ENCODE measurements around the gene SLC2A5. TPM values are rescaled to one million over a fixed set of nuclear protein-coding genes. Genes with fewer than 3 reads are reported as not detected.

The SLC2A5 gene
- polyA plus RNA-seq, 3 donors, result 0.83 to 1.6 (median 1.3) TPM

DNA sequence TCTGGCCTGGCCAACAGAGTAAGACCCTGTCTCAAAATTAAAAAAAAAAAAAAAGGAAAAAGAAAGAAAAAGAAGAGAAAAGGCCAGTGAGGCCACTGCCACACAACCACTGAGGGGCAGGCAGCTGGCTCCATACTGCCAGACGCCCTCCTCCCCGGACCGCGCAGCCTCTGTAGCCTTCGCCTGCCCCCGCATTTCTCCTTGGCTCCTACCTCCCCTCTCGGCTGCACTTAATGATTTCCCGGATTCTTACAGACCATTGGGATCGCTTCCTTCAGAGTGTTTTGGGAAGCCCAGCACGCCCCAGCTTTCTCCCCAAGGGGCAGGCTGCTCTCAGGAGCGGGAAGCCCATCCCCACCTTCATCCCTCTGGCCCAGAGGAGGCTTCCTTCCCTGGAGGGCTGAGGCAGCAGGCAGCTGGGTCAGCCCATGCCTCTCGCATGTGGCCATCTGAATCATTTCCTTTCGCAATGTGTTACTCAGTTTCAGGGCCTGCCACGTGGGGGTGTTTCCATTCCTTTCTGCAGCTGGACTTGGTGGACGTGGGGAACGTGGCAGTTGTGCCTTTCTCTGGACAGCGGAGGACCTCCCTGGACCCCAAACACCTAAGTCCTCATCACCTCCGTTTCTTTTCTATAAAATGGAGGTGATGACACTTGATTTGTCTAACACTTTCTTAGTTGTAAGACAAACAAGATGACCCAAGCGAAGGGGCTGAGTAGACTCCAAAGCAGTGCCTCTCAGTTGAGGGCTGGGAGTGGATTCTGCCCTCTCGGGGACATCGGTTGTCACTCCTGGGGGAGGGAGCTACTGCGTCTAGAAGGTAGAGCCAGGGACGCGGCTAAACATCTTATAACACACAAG, 2.3 kb downstream of the SLC2A5 start:
- no peak for DNase-seq

- no peak for DNase-seq
Observed at GRCh38 chr1:9065213-9065751, 4.2 kb downstream of the SLC2A5 start.

DNA sequence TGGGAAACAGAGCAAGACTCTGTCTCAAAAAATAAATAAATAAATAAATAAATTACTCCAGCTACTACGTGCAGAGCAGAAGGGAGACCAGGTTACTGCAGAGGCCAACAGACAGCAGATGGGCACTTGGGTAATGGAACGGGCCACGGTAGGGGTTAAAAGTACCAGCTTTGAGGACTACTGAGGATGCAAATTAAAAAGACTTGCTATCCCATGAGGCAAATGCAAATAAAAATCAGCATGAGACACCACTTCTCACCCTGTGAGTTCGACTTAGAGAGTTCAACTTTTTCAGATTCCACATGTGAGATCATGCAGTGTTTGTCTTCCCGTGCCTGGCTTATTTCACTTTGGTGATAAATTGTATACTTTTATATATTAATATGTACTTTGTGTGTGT, 6.6 kb downstream of the SLC2A5 start:
- DNase-seq, result no peak

GRCh38 chr1:9062021-9062471, 7.4 kb downstream of the SLC2A5 start:
- DNase-seq, result no peak

DNA sequence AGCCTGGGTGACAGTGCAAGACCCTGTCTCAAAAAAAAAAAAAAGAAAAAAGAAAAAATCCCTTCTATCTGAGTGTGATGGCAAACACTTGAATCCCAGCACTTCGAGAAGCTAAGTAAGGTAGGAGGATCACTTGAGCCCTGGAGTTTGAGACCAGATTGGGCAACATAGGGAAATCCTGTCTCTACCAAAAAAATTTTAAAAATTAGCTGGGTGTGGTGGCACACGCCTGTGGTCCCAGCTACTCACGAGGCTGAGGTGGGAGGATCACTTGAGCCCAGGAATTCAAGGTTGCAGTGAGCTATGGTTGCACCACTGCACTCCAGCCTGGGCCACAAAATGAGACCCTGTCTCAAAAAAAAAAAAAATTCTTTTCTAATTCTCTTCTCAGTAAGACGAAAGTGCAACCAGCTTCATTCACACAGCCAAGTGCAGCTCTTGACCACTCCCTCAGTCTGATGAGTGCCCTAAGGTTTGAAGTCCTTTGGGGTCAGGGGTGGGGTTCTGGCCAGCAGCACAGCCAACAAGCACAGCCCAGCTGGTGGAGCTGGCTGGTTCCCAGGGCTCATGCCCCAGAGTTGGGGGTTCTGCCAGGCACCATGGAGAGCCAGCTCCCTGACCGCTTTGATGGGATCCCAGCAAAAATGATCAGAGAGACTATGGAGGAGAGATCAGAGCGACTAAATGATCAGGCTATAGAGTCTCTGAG, 8.0 kb downstream of the SLC2A5 start:
- no peak for DNase-seq

GRCh38 chr1:9059891-9060744, 9.3 kb downstream of the SLC2A5 start:
- no peak for DNase-seq

- DNase-seq, result no peak
Observed at GRCh38 chr1:9058465-9058864, 11.0 kb downstream of the SLC2A5 start.

GRCh38 chr1:9057851-9058250, 11.6 kb downstream of the SLC2A5 start:
- no peak for DNase-seq

DNA sequence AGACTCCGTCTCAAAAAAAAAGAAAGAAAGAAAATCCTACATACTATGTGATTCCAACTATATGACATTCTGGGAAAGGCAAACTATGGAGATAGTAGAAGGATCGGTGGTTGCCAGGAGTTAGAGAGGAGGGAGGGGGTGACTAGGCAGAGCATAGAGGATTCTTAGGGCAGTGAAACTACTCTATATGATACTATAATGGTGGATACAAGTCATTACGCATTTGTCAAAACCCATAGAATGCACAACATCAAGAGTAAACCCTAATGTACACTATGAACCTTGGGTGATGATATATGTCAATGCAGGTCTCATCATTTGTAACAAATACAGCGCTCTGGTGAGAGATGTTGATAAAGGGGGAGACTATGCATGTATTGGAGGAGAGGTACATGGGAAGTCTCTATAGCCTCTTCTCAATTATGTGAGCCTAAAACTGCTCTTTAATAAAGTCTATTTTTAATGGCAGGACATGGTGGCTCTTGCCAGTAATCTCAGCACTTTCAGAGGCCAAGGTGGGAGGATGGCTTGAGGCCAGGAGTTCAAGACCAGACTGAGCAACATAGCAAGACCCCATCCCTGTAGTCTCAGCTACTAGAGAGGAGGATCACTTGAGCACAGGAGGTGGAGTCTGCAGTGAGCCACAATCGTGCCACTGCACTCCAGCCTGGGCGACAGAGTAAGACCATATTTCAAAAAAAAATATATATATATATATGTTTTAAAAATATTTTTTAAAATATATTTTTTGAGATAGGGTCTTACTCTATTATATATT, 17.0 kb downstream of the SLC2A5 start:
- DNase-seq, result no peak

- no peak for DNase-seq
Observed at GRCh38 chr1:9051379-9051778, 18.1 kb downstream of the SLC2A5 start.

GRCh38 chr1:9050803-9051202, 18.6 kb downstream of the SLC2A5 start:
- DNase-seq, result no peak

GRCh38 chr1:9048551-9048950, 20.9 kb downstream of the SLC2A5 start:
- DNase-seq, result no peak

DNA sequence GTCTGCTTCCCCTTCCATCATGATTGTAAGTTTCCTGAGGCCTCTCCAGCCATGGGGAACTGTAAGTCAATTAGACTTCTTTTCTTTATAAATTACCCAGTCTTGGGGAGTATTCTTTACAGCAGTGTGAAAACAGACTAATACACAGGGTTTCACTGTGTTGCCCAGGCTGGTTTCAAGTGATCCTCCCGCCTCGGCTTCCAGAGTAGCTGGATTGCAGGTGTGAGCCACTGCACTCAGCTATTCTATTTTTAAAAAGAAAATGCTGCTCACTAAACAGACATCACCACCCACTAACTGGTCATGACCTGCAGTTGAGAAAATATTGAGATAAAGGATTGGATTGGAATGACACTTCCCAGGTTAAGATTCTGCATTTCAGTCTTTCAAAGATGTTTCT, 22.4 kb downstream of the SLC2A5 start:
- no peak for DNase-seq

DNA sequence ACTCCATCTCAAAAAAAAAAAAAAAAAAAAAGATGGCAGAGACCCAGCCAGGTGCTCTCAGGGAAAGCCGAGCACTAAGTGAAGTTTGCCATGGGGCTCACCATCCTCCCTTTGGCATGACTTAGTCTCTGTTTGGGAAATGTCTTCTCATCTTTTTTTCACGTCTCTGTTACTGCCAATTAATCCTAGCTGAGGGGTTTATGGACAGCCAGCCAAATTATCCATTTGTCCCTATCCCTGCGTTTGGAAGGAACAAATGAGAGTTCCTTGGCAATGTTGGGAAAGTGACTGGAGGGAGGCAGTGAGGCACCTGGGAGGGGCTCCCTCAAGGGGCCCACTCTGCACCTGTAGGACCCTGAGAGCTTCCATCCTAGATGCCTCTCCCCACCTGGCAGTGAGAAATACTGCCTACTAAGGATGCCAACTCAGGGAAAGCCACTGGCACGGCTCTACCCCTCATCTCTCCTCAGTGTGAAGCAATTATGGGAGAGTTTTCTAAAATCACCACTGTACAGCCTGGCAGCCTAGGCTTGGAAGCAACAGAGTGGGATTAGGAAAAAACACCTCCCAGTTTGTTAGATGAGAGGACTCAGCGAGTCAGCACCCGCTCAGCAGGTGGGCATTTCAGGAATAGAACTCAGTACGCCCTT, 23.4 kb downstream of the SLC2A5 start:
- no peak for DNase-seq

- DNase-seq, result no peak
Observed at GRCh38 chr1:9044236-9044635, 25.2 kb downstream of the SLC2A5 start.

GRCh38 chr1:9042272-9042671, 27.2 kb downstream of the SLC2A5 start:
- DNase-seq, result no peak

DNA sequence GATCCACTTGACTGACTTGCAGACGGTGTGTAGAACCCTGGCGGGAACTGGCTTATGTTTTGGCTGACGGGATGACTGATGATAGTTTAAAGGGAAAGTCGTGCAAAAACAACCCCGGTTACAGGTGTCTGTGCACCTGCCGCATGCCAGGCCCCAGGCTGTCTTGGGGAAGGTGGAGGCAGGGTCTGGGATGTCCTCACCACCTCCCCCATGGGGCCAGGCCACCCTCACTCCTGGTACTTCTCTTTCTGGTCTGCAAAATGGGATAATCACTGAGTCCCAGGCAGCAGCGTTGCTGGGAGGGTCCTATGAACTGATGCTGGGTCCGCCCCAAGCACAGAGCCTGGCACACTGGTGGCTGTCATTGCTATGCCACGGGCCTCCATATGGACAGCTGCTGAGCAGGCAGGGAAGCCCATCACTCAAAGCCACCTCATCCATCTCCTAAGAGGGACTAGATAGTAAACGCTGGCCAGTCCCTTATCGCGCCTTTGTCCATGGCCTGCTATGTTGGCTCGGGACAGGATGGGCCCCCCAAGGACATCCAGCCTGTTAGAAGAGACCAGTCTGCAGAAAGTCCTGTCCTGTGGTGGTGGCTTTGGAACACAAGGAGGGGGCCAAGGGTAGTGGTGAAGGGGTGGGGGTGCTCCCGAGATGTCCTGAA, 28.2 kb downstream of the SLC2A5 start:
- DNase-seq, result no peak

- no peak for DNase-seq
Observed at GRCh38 chr1:9040659-9041030, 28.8 kb downstream of the SLC2A5 start.

- no peak for DNase-seq
Observed at GRCh38 chr1:9039761-9040658, 29.4 kb downstream of the SLC2A5 start.
